ENCODE results near the gene RPL41. TPM values are rescaled to one million over a fixed set of nuclear protein-coding genes. Genes with fewer than 3 reads are reported as not detected.

The RPL41 gene
- total and polyA plus RNA-seq, 9 of the 15 experiments (the other 6 are each of a cell fraction or from before 2014, with no cell fraction given): 3,403 to 11,276 (median 5,604) TPM

GRCh38 chr12:56127888-56128669 is 11.6 kb downstream of the RPL41 start, which contains the start of gene ESYT1 (continued):
- TF ChIP-seq HMBOX1 (IDR thresholded peaks at IDR 0.05): 0 out of 2 replicates have a peak, but pooled peaks have one; percentile 62
- TF ChIP-seq CREB3 (tag; conservative IDR thresholded peaks at IDR 0.05; ENCODE audit: low read depth): no peak
- TF ChIP-seq L3MBTL2 (IDR thresholded peaks at IDR 0.05): peak; percentile 93
- no peak for TF ChIP-seq BRD4 (IDR thresholded peaks at IDR 0.05)
- TF ChIP-seq TFAM (CRISPR knock-in tag; conservative IDR thresholded peaks at IDR 0.05): no peak
- peak; percentile 99 for TF ChIP-seq POLR2G (IDR thresholded peaks at IDR 0.05; ENCODE audit: low read depth, low read length)
- TF ChIP-seq ZC3H4 (CRISPR knock-in tag; IDR thresholded peaks at IDR 0.05; ENCODE audit: borderline replicate concordance): 0 out of 2 replicates have a peak, but pooled peaks have one; percentile 24
- TF ChIP-seq ZNF644 (tag; IDR thresholded peaks at IDR 0.05; ENCODE audit: low read depth): no peak; the same call in 1 of the 2 replicates
- 0 out of 2 replicates have a peak, but pooled peaks have one; percentile 5 for TF ChIP-seq ZFP1 (CRISPR knock-in tag; IDR thresholded peaks at IDR 0.05)
- TF ChIP-seq TOE1 (IDR thresholded peaks at IDR 0.05; ENCODE audit: borderline replicate concordance): 0 out of 2 replicates have a peak, but pooled peaks have one; percentile 48
- no peak for TF ChIP-seq TOE1 (CRISPR knock-in tag; IDR thresholded peaks at IDR 0.05; ENCODE audit: borderline replicate concordance, low read depth)
- no peak for TF ChIP-seq MLX (CRISPR knock-in tag; conservative IDR thresholded peaks at IDR 0.05)
- TF ChIP-seq ARID4B (CRISPR knock-in tag; IDR thresholded peaks at IDR 0.05): peak; percentile 41
- TF ChIP-seq E4F1 (CRISPR knock-in tag; IDR thresholded peaks at IDR 0.05; ENCODE audit: borderline replicate concordance): no peak
- TF ChIP-seq ETS2 (tag; IDR thresholded peaks at IDR 0.05; ENCODE audit: borderline replicate concordance, poor library complexity, severe bottlenecking): no peak
- TF ChIP-seq DACH1 (IDR thresholded peaks at IDR 0.05; ENCODE audit: partially characterized antibody): no peak
- TF ChIP-seq MCM3 (IDR thresholded peaks at IDR 0.05): no peak

Data from K562 (cell line).